HG02870 (cell line): ENCODE results near the gene TREML4.
"Not testable (repeated sequence)": the region's sequence is repeated elsewhere in the genome, so short reads cannot be mapped to it uniquely, and the experiment has no call there.

ENCODE experiments used
- ATAC-seq: cut with Tn5 transposase; IDR thresholded peaks from one replicate; pipeline ENCODE4 v1.9.1; 2021; ENCODE audit warnings: mild to moderate bottlenecking, moderate library complexity; ENCODE audit not compliant: unreplicated experiment

The TREML4 gene

GRCh38 chr6:41201764-41202173 lies 26.4 kb upstream of the TREML4 start:
- ATAC-seq, result no peak

GRCh38 chr6:41204156-41204555 lies 24.0 kb upstream of the TREML4 start:
- ATAC-seq, result no peak

- ATAC-seq, result no peak
Observed at GRCh38 chr6:41208439-41209106, 19.6 kb upstream of the TREML4 start.

GRCh38 chr6:41209547-41210320 lies 18.4 kb upstream of the TREML4 start:
- ATAC-seq, result no peak

GRCh38 chr6:41214559-41215238 lies 13.4 kb upstream of the TREML4 start:
- ATAC-seq, result no peak

GRCh38 chr6:41215777-41216176 lies 12.4 kb upstream of the TREML4 start:
- ATAC-seq, result no peak

- ATAC-seq, result no peak
Observed at GRCh38 chr6:41216616-41217015, 11.5 kb upstream of the TREML4 start.

GRCh38 chr6:41222045-41222444 lies 6.1 kb upstream of the TREML4 start:
- no peak for ATAC-seq

GRCh38 chr6:41222513-41222912 lies 5.6 kb upstream of the TREML4 start:
- no peak for ATAC-seq

GRCh38 chr6:41224800-41225199 lies 3.3 kb upstream of the TREML4 start:
- ATAC-seq, result no peak

- no peak for ATAC-seq
Observed at GRCh38 chr6:41226752-41227151, 1.4 kb upstream of the TREML4 start.

- ATAC-seq, result no peak
Observed at GRCh38 chr6:41228616-41229015, 467 bp downstream of the TREML4 start.

- ATAC-seq, result no peak
Observed at GRCh38 chr6:41229721-41230120, 1.6 kb downstream of the TREML4 start.

- no peak for ATAC-seq
Observed at GRCh38 chr6:41231246-41231645, 3.1 kb downstream of the TREML4 start.

GRCh38 chr6:41232667-41233066 lies 4.5 kb downstream of the TREML4 start:
- no peak for ATAC-seq

GRCh38 chr6:41236276-41236675 lies 8.1 kb downstream of the TREML4 start:
- no peak for ATAC-seq

- ATAC-seq, result no peak
Observed at GRCh38 chr6:41237128-41237527, 9.0 kb downstream of the TREML4 start.

GRCh38 chr6:41239467-41240159 lies 11.5 kb downstream of the TREML4 start:
- ATAC-seq, result no peak

- not testable (repeated sequence) for ATAC-seq
Observed at GRCh38 chr6:41246529-41246928, 18.4 kb downstream of the TREML4 start.

GRCh38 chr6:41247288-41247865 lies 19.2 kb downstream of the TREML4 start:
- ATAC-seq, result no peak
